GM15510 (cell line): ENCODE results near the gene IPO5.
A peak's percentile ranks its signal among the peaks of the same experiment; 100 is the strongest.

Experiments
- POLR2A ChIP-seq: IDR thresholded peaks from 3 replicates; pipeline ENCODE4 v1.6.1; 2011; ENCODE audit warnings: borderline replicate concordance; ENCODE audit not compliant: insufficient read length; ENCODE audit errors: extremely low read depth

Gene IPO5

DNA sequence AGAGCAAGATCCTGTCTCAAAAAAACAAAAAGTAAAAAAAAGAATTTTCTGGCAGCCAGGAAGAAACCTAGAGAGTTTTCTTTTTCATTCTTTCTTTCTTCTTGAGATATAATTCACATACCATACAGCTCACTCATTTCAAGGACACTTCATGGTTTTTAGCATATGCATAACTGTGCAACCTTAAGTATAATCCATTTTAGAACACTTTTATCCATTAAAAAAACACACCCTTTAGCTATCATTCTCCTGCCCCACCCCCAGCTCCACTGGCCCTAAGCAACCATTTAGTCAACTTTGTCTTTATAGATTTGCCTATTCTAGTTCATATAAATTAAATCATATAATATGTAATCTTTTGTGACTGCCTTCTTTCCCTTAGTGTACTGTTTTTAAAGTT is 8.1 kb upstream of the IPO5 start:
- no peak for TF ChIP-seq POLR2A

DNA sequence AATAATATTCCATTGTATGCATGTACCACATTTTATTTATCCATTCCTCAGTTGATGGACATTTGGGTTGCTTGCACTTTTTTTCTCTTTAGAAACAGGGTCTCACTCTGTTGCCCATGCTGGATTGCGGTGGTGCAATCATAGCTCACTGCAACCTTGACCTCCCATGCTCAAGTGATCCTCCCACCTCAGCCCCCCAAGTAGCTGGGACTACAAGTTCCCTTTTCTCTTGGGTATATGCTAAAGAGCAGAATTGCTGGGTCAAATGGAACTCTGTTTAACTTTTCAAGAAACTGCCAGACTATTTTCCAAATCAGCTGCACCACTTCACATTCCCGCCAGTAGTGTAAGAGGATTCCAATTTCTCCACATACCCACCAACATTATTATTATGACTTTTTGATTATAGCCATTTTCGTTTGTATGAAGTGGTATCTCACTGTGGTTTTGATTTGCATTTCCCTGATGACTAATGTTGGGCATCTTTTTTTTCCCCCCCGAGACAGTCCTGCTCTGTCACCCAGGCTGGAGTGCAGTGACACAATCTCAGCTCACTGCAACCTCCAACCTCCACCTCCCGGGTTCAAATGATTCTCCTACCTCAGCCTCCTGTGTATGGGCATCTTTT is 7.6 kb upstream of the IPO5 start:
- no peak for TF ChIP-seq POLR2A

DNA sequence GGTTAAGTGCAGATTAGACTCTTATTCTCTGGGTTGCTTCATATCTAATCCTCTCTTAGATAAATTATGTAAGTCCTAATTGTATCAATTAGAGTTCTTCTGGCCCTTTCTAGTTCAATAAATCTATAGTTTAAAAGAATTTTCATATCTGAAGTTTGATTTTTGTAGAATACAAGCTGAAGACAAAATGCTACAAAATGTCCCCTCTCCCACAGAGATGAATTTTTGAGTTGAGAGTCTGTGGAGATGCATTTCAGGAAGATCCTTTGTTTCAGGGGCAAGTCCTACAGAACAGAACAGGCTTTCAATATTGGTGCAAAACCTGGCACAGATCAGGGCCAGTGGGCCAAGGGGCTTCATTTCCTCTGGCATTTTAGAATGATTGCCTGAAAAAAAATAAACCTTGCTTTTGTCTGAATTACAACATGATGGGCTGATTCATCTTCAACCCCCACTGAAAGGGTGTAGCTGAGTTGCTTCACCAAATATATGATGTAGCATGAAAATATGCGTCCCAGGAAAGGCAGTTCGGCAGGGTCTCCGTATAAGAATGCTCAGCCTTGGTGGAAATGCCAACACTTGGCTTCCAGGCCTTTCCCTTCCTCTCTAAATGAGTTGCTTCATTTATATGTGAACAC is 6.4 kb upstream of the IPO5 start:
- TF ChIP-seq POLR2A: no peak

DNA sequence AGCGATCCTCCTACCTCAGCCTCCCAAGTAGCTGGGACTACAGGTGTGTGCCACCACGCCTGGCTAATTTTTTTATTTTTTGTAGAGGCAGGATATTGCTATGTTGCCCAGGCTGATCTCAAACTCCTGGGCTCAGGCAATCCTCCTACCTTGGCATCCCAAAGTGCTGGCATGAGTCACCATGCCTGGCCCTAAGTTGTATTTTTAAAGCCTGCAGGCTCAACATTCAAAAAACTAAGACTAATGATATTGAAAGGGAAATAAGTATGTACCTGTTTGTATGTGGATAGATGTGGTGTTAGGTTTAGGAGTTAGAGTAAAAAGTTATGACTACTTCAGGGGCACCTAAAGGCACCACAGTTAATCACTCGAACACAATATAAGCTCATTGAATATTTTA is 5.4 kb upstream of the IPO5 start:
- TF ChIP-seq POLR2A: no peak

DNA sequence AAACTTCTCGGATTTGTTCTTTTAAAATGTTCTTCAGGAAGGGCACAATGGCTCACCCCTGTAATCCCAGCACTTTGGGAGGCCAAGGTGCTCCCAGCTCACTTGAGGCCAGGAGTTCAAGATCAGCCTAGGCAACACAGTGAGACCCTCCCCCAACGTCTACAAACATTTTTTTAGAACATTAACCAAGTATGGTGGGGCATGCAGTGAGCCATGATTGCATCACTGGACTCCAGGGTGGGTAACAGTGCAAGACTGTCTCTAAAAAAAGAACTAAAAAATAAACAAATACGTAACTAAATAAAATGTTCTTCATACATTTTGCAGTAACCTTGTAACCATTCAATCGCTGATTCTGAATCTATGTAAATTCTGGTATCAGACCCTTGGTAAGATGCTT is 2.1 kb upstream of the IPO5 start:
- no peak for TF ChIP-seq POLR2A

DNA sequence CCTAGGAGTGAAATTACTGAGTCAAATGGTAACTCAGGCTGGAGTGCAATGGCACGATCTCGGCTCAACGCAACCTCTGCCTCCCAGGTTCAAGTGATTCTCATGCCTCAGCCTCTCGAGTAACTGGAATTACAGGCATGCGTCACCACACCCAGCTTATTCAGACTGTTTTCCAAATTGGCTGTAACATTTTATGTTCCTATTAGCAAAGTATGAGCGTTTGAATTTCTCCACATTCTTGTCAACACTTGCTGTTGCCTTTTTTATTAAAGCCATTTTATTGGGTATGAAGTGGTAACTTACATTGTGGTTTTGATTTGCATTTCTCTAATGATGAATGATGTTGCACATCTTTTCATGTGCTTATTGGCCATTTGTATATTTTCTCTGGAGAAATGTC is 7.9 kb downstream of the IPO5 start:
- no peak for TF ChIP-seq POLR2A

DNA sequence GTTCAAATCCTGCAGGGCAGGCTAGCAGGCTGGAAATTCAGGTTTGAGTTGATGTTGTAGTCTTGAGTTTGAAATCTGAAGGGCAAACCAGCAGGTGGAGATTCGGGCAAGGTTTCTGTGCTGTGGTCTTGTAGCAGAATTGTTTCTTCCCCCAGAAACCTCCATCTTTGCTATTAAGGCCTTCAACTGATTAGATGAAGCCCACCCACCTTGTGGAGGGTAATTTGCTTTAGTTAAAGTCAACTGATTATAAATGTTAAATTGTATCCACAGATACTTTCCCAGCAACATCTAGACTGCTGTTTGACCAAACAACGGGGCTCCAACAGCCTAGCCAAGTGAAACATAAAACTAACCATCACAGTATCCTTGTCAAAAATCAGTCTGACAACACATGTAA is 9.4 kb downstream of the IPO5 start:
- TF ChIP-seq POLR2A: no peak

DNA sequence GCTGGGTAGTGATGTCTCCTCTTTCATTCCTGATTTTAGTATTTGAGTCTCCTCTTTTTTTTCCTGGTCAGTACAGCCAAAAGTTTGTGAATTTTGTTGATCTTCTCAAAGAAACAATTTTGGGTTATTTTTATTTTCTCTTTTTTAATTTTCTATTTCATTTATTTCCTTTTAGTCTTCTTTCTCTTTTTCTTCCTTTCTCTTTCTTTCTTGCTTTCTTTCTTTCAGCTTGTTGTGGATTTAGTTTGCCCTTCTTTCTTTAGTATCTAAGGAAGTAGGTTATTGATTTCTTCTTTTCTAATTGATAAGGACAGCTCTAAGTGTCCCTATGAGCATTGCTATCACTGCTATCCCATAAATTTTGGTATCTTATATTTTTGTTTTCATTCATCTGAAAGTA is 13.8 kb downstream of the IPO5 start:
- no peak for TF ChIP-seq POLR2A

DNA sequence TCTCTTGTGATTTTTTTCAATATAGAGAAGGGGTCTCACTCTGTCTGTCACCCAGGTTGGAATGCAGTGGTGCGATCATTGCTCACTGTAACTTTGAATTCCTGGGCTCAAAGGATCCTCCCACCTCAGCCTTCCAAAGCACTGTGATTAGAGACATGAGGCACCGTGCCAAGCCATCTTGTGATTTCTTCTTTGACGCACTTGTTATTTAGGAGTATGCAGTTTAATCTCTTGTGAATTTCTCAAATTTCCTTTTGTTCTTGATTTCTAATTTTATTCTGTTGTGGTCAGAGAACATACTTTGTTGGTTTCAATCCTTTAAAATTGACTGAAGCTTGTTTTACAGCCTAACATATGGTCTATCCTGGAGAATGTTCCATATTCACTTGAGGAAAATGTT is 14.5 kb downstream of the IPO5 start:
- TF ChIP-seq POLR2A: no peak

DNA sequence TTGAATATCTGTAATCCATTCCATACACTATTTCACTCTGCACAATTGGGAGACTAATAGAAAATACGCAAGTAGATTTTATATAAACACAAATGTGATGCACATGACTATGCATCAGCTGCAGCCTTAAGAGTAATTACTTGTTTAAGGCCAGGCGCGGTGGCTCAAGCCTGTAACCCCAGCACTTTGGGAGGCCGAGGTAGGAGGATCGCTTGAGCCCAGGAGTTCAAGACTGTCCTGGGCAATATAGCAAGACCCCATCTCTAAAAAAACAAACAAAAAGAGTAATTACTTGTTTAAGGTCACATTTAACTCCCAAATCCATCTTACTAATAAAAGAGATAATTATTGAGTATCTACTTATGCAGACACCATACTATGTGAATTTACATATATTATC is 18.0 kb downstream of the IPO5 start:
- TF ChIP-seq POLR2A: no peak

DNA sequence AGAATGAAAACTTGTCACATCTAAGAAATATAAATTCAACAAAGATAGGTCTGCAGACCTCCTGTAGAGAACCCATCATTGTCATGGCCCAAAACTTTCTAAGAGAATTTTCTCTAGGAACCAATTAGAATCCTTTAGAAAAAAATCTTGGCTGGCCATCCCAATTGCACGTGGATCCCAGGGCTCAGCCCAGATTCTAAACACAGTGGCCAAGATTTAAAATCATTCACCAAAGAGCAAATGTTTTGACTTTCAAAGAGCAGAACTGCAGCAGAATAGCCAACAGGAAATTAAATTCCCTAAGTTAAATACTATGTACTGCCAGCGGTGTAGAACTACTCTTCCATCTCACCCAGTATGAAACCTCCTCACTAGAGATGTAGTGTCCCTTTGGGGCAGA is 21.3 kb downstream of the IPO5 start:
- no peak for TF ChIP-seq POLR2A

DNA sequence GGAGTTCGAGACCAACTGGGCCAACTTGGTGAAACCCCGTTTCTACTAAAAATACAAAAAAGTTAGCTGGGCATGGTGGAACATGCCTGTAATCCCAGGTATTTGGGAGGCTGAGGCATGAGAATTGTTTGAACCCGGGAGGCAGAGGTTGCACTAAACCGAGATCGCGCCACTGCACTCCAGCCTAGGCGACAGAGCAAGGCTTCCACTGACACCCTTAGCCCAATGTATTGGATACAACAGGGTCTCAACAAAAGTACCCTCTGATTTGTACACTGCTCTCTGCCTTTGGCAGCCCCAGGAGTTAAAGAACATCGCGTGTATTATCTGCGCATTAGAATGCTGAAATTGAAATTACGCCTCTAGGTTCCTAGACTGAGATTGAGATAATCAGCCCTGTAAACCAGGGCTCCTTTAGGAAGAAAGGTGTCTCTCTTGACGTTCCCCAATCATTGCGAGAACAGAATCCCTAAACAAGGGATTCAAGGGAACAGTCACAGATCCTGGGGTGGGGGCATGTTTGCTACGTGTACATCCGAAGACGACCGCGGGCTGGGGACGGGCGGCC is 21.9 kb downstream of the IPO5 start:
- no peak for TF ChIP-seq POLR2A

DNA sequence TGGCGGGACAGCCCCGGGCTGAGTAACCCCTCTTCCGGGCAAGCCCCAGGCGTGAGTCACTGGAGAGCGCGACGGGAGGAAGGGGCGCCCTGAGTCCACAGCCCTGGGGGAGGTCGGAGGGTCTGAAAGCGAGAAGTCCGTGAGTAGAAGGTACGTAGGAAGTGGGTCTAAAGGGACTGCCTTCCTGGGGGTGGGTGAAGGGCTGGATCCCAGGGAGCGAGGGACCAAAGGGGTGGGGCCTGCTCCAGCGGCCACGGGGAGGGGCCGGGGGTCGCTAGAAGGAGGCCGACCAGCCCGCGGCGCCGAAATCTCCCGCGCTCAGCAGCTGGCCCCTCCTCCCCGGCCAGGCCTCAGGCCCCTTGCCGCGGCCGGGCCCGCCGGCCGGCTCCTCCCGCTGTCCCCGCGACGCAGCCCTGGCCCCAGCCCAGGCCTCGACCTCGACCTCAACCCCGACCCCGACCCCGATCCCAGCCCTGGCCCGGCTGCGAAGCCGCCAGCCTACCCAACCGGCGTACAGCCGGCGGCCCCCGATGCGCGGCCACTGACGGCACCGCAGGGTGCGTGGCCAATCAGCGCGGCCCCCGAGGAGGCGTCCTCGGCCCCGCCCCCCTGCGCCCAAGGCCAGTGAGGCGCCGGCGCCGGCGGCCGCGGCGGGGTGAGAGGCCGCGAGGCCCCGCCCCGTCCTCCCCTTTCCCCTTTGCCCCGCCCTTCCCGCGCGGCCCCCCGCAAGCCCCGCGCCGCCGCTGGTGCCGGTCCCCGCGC is 22.6 kb downstream of the IPO5 start:
- TF ChIP-seq POLR2A: peak; percentile 94

DNA sequence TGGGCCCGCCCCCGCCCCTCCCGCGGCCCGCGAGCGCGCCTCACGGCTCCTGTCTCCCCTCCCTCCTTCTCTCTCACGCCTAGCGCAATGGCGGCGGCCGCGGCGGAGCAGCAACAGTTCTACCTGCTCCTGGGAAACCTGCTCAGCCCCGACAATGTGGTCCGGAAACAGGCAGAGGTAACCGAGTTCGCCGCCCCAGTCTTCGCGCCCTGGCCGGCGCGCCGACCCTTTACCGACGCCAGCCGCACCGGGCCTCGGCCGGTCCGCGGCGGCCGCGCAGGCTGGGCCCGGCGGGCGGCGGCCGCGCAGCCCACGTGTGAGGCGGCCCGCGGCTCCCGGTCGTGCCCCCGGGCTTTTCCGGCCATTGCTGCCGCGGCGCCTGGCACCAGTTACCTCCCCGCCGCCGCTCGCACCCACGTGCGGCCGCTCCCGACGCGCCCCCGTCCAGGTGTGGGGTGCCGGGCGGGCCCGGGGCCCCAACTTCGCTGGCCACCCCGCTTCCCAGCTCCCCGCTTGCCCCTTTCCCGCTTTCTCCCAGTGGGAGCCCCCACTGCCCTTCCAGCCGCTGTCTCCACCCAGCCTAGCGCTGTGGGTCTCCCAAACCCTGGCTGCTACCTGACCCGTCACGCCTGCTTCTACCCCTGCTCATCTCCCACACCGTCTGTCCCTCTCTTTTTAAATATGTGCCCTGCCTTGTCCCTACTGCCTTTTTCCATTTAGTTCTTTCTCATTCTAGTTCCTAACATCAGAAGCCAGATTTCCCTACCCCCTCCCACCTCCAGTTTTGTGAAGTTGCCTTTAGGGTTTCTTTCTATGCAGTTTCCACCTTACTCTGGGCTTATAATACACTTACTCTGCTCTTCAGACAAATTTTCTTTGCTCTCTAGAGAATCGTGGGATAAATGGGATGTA is 23.4 kb downstream of the IPO5 start:
- TF ChIP-seq POLR2A: no peak

DNA sequence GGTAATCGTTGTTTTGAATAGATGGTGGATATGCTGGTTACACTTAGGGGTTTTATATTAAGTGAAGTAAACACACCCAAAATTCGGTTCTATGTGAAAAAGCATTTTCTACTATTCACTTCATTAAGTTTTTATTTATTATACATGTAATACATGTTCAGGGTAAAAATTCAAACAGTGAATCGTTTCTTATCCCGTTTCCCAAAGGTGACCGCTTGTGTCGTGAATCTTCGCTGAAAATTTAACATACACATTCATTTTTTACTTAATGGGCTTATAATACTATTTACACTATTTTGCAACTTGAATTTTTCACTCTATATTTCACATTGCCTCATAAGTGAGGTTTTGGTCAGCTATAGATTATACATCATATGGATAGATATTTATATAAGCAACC is 24.5 kb downstream of the IPO5 start:
- no peak for TF ChIP-seq POLR2A

DNA sequence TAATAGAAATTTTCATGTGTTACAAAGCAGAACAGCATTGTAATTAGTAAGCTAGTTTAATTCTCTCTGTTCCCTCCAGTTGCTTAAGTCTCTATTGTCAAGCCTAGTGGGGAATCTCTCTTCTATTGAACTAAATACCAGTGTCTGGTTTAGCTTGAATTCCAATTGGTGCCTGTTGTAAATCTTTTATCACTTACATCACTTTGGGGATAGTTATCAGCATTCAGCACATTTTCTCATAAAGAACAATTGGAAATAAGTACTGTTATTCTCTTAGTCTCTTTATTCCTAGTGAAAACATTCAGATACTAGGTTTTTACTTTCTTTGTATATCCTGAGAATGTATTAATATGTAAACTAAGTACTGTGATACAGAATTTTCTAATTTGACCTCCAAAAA is 25.2 kb downstream of the IPO5 start:
- TF ChIP-seq POLR2A: no peak

DNA sequence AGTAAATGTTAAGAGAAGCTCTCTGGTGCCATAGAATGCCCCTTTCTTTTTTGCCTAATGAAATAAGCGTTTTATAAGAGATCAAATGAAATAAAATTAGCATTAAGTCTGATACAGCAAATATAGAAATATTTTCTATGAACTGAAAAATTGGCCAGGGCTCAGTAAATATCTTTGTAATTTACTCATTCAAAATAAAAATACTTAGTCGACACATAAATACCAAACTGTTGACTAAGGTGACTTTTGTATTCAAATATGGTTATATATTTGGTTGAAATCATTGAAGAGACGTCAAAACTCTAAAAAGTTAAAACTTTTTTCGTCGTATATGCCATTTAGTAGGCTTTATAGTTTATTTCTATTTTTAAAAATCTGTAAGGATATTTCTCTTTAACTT is 25.6 kb downstream of the IPO5 start:
- TF ChIP-seq POLR2A: no peak
